Measurements from ENCODE around the gene LRP2BP.
"Not testable (repeated sequence)": the region's sequence is repeated elsewhere in the genome, so short reads cannot be mapped to it uniquely, and the experiment has no call there.

Gene LRP2BP

DNA sequence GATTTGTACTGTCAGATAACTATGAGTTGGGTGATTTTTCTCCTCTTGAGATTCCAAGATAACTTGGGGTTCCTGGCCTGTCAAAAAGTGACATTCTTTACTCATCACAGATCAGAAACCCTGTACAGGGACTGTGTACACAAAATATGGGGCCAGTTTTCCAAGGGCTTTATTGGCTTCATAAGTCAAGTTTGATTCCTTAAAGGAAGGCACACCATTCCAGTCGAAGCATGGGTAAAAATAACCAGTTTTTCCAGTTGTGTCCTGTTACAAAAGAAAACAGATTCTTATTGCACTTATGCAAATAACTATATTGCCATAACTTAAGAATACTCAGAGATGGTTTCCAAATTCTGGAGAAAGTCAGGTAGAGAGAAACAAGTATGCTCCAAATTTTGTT is 70.0 kb downstream of the LRP2BP start:
- DNase-seq (ENCODE audit: low read depth in 3 of 3) = not testable (repeated sequence)

DNA sequence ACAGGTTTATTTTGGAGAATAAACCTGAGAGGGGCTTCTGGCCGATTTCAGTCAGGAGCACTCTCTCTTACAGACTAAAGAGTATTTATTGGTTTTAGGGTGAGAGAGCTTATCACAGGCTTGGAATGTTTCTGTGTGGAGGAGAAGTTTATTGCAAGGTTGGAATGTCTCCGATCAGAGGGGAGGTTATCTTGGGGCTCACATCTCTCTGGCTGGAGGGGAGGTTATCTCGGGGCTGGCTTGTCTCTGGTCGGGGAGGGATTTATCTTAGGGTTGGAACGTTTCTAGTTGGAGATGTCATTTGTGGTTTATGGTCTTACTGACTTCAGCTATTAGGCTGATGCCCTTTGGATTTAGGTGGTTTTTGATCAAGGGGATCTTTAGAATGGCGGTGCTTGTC is 71.4 kb downstream of the LRP2BP start:
- not testable (repeated sequence) for DNase-seq (ENCODE audit: low read depth in 3 of 3)

DNA sequence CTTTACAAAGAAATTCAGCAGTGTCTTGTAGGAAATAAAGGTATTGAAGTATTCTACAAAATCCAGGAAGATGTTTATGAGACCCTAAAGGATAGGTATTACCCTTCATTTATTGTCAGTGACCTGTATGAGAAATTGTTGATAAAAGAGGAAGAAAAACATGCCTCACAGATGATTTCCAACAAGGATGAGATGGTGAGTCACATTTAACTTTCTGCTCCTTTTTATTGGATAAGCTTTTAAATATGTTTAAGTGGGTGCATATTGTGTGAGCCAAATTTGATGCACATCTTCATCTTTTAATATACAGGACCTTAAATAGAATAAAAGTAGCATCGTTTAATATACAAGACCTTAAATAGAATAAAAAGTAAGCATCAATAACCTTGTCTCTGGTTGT is 72.1 kb downstream of the LRP2BP start:
- no peak for DNase-seq (ENCODE audit: low read depth in 3 of 3)

GRCh38 chr4:185322803-185323202 is 72.9 kb downstream of the LRP2BP start:
- no peak for DNase-seq (ENCODE audit: low read depth in 3 of 3)

DNA sequence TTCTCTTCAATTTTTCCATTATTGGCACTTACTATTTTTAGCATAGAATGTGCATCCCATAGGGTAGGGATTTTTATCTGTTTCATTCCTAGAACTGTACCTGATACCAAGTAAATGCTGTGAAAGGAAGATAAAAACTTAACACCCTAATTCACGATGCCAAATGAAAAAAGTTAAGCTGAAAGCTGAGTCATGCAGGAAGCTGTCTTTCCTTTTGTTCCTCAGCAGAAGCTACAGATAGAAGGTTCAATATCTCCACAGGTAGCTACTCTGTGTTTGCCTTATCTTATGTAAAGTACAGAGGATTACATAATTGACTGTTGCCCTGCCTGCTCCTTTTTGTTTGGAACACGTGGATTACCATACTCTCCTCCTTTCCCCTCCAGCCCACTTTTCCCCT is 77.0 kb downstream of the LRP2BP start:
- no peak for DNase-seq (ENCODE audit: low read depth in 3 of 3)

DNA sequence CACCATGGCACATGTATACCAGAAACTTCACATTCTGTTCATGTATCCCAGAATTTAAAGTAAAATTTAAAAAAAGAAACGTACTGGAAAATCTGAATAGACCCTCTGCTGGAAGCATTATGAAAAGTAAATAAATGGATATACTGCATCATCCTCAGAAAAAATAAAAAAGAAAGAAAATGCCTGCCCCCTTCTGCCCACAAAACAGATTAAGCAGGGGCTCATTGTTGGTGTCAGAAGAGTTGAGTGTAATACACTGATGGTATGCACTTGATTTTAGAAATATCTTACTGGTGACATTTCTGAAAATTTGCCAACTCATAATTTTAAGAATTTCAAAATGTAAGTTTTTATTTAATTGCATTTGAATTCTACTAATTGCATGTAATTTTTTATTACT is 77.8 kb downstream of the LRP2BP start:
- no peak for DNase-seq (ENCODE audit: low read depth in 3 of 3)

DNA sequence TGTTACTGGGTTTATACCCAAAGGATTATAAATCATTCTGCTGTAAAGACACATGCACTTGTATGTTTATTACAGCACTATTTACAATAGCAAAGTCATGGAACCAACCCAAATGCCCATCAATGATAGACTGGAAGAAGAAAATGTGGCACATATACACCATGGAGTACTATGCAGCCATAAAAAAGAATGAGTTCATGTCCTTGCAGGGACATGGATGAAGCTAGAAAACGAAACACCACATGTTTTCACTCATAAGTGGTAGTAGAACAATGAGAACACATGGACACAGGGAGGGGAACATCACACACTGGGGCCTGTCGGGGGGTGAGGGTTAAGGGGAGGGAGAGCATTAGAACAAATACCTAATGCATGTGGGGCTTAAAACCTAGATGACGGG is 78.3 kb downstream of the LRP2BP start:
- not testable (repeated sequence) for DNase-seq (ENCODE audit: low read depth in 3 of 3)
